BE2C (cell line): ENCODE measurements around the gene ELFN2.

Experiments used
- DNase-seq: peaks from one replicate; pipeline ENCODE4 v3.0.0-alpha.2; 2020
- H3K27me3 ChIP-seq: fragments of 250-450 bp; sonication (Bioruptor Pico); 2 replicates; pipeline ENCODE4 v1.5.1; 2020; ENCODE audit warnings: mild to moderate bottlenecking
- H3K36me3 ChIP-seq: fragments of 250-450 bp; sonication (Bioruptor Pico); 2 replicates; pipeline ENCODE4 v1.5.1; 2020; ENCODE audit warnings: mild to moderate bottlenecking
- H3K4me1 ChIP-seq: fragments of 250-450 bp; sonication (Bioruptor Pico); 2 replicates; pipeline ENCODE4 v1.5.1; 2020
- H3K4me3 ChIP-seq: 2 replicates; pipeline ENCODE4 v1.5.1; 2011; ENCODE audit warnings: low read depth, low read length
- H3K9me3 ChIP-seq: fragments of 250-450 bp; sonication (Bioruptor Pico); 2 replicates; pipeline ENCODE4 v1.5.1; 2020
- TF ChIP-seq, protein P1 (sequence below): IDR thresholded peaks from 2 replicates; pipeline ENCODE4 v1.5.1; 2012; ENCODE audit warnings: mild to moderate bottlenecking, low read depth, low read length

Gene ELFN2

DNA sequence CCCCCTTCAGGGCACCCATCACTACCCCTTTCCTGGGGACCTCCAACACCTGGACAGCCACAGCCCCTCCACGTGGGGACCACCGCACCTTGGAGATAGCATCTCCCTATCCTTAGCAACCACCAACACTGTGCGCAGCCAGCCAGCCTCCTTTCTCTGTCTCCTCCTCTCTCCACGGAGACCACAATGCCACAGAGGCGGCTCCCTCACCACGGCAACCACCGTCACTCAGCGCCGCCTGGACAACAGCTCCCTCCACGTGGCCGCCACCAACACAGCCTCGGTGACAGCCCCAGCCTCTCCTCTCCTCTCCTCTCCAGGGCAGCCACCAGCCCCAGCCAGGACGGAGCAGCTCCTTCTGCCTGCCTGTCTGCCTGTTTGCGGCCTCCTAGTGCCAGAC lies 10.5 kb downstream of the ELFN2 start:
- peaks cover 30% of the 10 kb centered on the region for H3K27me3 ChIP-seq
- TF ChIP-seq, protein P1, sequence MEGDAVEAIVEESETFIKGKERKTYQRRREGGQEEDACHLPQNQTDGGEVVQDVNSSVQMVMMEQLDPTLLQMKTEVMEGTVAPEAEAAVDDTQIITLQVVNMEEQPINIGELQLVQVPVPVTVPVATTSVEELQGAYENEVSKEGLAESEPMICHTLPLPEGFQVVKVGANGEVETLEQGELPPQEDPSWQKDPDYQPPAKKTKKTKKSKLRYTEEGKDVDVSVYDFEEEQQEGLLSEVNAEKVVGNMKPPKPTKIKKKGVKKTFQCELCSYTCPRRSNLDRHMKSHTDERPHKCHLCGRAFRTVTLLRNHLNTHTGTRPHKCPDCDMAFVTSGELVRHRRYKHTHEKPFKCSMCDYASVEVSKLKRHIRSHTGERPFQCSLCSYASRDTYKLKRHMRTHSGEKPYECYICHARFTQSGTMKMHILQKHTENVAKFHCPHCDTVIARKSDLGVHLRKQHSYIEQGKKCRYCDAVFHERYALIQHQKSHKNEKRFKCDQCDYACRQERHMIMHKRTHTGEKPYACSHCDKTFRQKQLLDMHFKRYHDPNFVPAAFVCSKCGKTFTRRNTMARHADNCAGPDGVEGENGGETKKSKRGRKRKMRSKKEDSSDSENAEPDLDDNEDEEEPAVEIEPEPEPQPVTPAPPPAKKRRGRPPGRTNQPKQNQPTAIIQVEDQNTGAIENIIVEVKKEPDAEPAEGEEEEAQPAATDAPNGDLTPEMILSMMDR = no peak
- no peak overlapping the region for H3K4me3 ChIP-seq
- H3K9me3 ChIP-seq = no peaks in the 10 kb centered on the region
- no peaks in the 10 kb centered on the region for H3K4me1 ChIP-seq
- H3K36me3 ChIP-seq = no peaks in the 10 kb centered on the region
- DNase-seq = peak; percentile 64

DNA sequence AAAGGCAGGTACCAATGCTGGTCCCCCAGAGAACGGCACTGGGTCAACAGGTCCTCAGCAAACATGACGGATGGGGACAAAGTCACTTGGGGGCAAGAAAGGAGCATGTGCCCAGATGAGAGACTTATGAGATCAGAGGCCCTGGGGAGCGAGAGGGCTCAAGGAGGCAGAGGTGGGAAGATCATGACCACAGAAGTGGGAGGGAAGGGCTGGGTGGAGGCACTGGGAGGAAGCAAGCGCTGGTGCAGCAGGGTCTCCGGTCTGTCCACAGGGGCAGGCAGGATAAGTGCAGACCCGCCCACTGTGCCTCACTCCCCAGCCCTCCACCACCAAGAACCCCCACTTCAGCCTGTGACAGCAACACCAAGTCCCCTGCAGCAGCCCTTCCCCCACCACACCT lies 10.9 kb downstream of the ELFN2 start:
- TF ChIP-seq, protein P1 = no peak
- Histone ChIP-seq H3K9me3 (no peaks in the 10 kb centered on the region), H3K4me3 (no peak overlapping the region), H3K27me3 (peaks cover 25% of the 10 kb centered on the region), H3K36me3 (no peaks in the 10 kb centered on the region), H3K4me1 (no peaks in the 10 kb centered on the region)
- no peak for DNase-seq

DNA sequence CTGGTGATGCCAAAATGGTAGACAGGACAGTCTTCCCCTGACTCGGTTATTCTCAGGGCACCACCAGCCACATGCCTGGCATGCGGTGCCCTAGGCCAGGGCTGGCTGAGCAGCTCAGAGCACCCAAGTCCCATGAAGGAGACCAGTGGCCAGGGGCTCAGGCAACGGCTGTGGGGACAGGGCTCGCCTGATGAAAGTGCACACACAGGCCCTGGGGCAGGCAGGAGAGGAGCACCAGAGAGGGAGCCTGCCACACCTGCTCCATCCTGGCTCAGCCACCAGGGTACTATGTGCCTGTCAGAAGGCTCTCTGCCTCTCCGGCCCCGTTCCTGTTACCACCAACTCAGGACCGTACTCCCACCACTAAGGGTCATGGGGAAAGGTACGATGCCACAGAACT lies 12.1 kb downstream of the ELFN2 start:
- peaks cover 14% of the 10 kb centered on the region for H3K27me3 ChIP-seq
- DNase-seq = no peak
- TF ChIP-seq, protein P1 = no peak

DNA sequence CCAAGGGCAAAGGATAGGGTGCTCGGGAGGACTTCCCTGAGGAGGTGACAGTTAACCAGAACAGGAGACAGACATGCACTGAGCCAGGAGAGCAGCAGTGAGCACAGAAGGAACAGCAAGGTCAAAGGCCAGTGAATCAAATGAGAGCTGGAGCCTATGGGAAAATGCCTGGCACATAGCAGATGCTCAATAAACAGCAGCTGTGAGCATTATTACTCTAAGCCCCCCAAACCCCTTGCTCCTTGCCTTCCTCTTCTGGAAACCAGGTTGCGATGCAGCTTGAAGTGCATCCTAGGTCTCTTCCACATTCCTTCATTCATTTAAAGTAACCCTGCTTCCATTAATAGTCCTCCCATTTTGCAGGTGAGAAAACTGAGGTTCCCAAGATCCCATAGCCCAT lies 13.0 kb downstream of the ELFN2 start:
- DNase-seq = no peak
- Histone ChIP-seq H3K4me3 (no peak overlapping the region), H3K36me3 (no peaks in the 10 kb centered on the region), H3K9me3 (no peaks in the 10 kb centered on the region), H3K4me1 (no peaks in the 10 kb centered on the region), H3K27me3 (peaks cover 4% of the 10 kb centered on the region)
- TF ChIP-seq, protein P1 = no peak

More for the DNA sequence above, 12.1 kb downstream of the ELFN2 start:
- no peaks in the 10 kb centered on the region for H3K4me1 ChIP-seq
- no peaks in the 10 kb centered on the region for H3K36me3 ChIP-seq
- no peaks in the 10 kb centered on the region for H3K9me3 ChIP-seq
- H3K4me3 ChIP-seq = no peak overlapping the region

DNA sequence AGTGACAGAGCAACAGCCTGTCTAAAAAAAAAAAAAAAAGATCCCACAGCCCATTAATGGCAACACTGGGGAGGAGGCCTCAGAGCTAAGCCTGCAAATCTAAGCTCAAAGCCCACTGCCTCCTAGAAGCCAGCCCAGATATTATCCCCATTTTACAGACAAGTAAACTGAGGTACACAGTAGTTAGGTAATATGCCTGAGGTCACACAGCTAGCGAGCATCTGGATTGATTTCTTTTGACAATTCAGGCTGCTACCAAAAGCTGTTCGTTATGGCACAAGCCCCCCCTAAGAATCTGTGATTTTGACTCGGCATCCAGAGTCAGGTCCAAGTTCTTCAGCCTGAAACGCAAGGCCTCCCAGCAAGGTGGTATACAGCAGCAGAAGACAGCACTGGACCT lies 13.7 kb downstream of the ELFN2 start:
- no peaks in the 10 kb centered on the region for H3K36me3 ChIP-seq
- H3K4me3 ChIP-seq = no peak overlapping the region
- H3K27me3 ChIP-seq = no peaks in the 10 kb centered on the region
- DNase-seq = no peak
- H3K4me1 ChIP-seq = no peaks in the 10 kb centered on the region
- TF ChIP-seq, protein P1 = no peak
- no peaks in the 10 kb centered on the region for H3K9me3 ChIP-seq

DNA sequence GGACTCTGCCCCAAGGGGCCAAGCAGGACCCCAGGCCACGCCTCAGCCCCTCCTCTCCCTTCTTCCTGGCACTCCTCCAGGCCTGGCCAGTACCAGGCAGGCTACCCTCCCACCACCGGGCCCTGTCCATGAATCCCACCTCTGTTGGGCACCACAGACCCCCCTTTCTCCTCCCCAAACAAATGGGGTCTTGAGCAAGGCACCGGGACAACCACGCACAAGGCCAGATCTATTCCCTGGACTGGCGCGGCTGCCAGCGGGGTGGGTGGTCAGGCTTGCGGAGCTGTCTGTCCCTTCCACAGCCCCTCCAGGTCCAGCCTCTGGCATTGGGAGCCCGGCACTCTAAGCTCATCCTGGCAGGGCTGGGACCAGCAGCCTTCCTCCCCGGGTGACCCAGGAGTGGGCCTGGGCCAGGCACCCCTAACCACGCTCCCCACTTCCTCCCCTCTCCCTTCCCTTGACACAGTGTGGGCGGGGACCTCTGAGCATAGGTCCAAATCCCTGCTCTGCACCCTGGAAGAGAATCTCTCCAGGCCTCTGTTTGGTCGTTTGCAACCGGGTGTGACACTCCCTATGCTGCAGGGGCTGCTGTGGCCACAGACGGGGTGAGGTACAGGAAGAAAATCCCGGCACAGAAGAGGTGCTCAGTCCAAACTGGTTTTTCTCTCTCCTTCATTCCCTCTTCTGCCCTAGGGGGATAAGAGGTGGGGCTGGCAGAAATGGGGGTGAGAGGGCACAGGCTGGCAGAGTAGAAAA lies 14.6 kb downstream of the ELFN2 start:
- TF ChIP-seq, protein P1 = no peak
- DNase-seq = no peak
- H3K4me1 ChIP-seq = no peaks in the 10 kb centered on the region
- no peak overlapping the region for H3K4me3 ChIP-seq
- no peaks in the 10 kb centered on the region for H3K36me3 ChIP-seq
- H3K9me3 ChIP-seq = no peaks in the 10 kb centered on the region
- no peaks in the 10 kb centered on the region for H3K27me3 ChIP-seq
